Lower lobe of right lung (tissue), 2 donors: Measurements from ENCODE around the gene THSD4. TPM values are rescaled to one million over a fixed set of nuclear protein-coding genes. Genes with fewer than 3 reads are reported as not detected.

Experiments used
- ATAC-seq, 2 donors: fragments of 200-7000 bp; cut with Tn5 transposase; one replicate each; pipeline ENCODE4 v1.9.1; 2020 to 2022; ENCODE audit warnings: mild to moderate bottlenecking in 2 of 2, moderate library complexity in 2 of 2
- DNase-seq: peaks from one replicate; pipeline ENCODE4 v3.0.0-alpha.2; 2020
- H3K27ac ChIP-seq: fragments of 200-600 bp; one replicate; pipeline ENCODE4 v1.8.0; 2022
- H3K27me3 ChIP-seq: fragments of 200-600 bp; one replicate; pipeline ENCODE4 v1.8.0; 2022; ENCODE audit warnings: low read depth
- H3K36me3 ChIP-seq: fragments of 200-600 bp; one replicate; pipeline ENCODE4 v1.8.0; 2022; ENCODE audit warnings: mild to moderate bottlenecking
- H3K4me1 ChIP-seq: fragments of 200-600 bp; one replicate; pipeline ENCODE4 v1.8.0; 2022
- H3K4me3 ChIP-seq: fragments of 200-600 bp; one replicate; pipeline ENCODE4 v1.8.0; 2022; ENCODE audit warnings: mild to moderate bottlenecking
- H3K9me3 ChIP-seq: fragments of 200-600 bp; one replicate; pipeline ENCODE4 v1.8.0; 2022
- CTCF ChIP-seq: fragments of 200-600 bp; IDR thresholded peaks from one replicate; pipeline ENCODE4 v1.8.0; 2022; ENCODE audit warnings: antibody characterized with exemption, mild to moderate bottlenecking
- intact Hi-C: fragments of 100-400 bp; cut with DNase I; formaldehyde crosslinking; loops from one replicate; pipeline ENCODE4 v1.11.0; 2022
- total RNA-seq: library from RNA; stranded (reverse); fragmentation: NEBNext Ultra II Directional; extraction: Animal tissue kit (Norgen Biotek cat#: 25700); gene quantifications from one replicate; pipeline ENCODE4 v1.2.1, GENCODE V29; 2021
- donor health status: DM: no; HTN: yes; CAD: no; lungs with severe emphysema.

THSD4 gene
- total RNA-seq, 1 donor from 2014 or later, result 18.2 TPM

DNA sequence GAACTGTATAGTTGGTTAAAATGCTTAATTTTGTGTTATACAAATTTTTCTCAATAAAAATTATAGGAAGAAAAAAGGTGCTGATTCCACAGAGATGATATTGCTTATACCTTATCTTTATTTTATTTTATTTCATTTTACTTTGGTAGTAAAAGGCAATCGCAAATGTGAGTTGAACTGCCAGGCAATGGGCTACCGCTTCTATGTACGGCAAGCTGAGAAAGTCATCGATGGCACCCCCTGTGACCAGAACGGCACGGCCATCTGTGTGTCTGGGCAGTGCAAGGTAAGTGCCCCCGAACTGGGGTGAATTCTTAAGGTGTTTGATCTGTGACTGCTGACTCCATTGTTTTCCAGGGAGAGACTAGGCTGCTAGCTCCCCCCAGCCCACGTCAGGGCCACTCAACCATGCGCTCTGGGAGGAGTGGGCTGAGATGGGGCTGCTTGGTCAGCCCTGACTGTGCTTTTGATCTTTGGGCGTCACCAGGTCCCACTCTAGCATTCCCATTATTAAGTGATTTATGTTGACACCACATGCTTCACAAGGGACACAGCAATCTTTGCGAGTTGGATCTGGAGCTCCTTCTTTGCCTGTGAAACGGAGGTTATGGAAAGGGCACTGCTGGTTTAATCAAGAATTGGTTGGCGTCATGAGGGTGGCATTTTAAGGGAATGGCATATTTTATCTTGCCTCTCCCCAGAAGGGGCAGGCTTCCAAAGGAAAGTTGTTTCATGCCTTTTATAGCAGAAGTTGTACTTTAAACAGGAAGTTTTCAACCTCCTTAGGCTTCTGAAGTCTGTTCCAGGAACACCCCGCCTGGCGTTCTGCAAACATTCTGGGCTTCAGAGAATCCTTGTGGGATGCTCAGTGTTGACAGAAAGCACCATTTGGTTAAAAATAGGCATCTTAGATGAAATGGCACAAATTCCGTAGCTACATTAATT, 296.5 kb downstream of the THSD4 start:
- no peaks in the 10 kb centered on the region for H3K9me3 ChIP-seq
- peak; percentile 43 for TF ChIP-seq CTCF
- DNase-seq (peak; percentile 76), ATAC-seq (peak; percentile 93)
- no peaks in the 10 kb centered on the region for H3K27me3 ChIP-seq
- peak overlapping the region; percentile 83 for H3K27ac ChIP-seq
- no peak overlapping the region for H3K4me3 ChIP-seq
- H3K4me1 ChIP-seq, result peaks cover 54% of the 10 kb centered on the region
- intact Hi-C loops, result no loop called here
- H3K36me3 ChIP-seq, result no peaks in the 10 kb centered on the region

DNA sequence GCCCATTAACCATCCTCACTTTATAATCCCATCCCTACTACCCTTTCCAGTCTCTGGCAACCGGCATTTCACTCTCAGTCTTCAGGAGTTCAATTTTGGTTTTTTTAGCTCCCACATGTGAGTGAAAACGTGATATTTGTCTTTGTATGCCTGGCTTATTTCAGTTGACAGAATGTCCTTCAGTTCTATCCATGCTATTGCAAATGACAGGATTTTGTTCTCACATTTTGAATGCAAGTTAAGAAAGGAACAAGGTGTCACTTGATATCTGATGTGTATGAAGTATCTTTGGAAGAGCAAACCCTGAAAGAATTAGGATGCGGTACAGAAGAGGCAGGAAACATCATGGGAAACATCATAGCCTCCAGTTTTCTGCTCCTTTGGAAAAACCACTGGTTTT, 298.1 kb downstream of the THSD4 start:
- Histone ChIP-seq H3K27ac (peak overlapping the region; percentile 83), H3K36me3 (no peaks in the 10 kb centered on the region), H3K27me3 (no peaks in the 10 kb centered on the region), H3K4me1 (peaks cover 54% of the 10 kb centered on the region), H3K4me3 (no peak overlapping the region), H3K9me3 (no peaks in the 10 kb centered on the region)
- no peak for ATAC-seq
- TF ChIP-seq CTCF, result no peak
- intact Hi-C loops, result no loop called here
- DNase-seq, result no peak

DNA sequence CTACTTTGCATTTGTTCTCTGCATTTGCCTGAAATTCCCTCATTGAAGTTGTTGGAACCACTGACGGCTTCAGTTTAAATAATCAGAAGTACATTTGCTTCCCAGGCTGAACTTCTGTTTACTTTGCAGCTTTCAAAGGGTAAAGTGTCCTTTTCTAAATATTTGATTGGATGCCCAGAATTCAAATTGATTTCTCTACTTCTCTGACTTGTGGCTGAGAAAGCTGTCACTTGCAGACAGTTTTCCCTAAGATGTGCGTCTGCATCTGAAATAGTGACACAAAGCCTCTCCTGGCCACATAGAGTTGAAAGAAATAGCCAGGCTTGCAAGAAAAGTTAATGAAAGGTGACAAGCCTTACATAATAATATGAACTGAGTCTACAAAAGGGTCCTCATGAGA, 299.6 kb downstream of the THSD4 start:
- peak; percentile 4 to 37 for ATAC-seq
- H3K9me3 ChIP-seq, result no peaks in the 10 kb centered on the region
- H3K27ac ChIP-seq, result peak overlapping the region; percentile 43
- H3K4me3 ChIP-seq, result no peak overlapping the region
- peaks cover 48% of the 10 kb centered on the region for H3K4me1 ChIP-seq
- H3K36me3 ChIP-seq, result no peaks in the 10 kb centered on the region
- H3K27me3 ChIP-seq, result no peaks in the 10 kb centered on the region
- no peak for DNase-seq
- TF ChIP-seq CTCF, result no peak
- intact Hi-C loops, result no loop called here

DNA sequence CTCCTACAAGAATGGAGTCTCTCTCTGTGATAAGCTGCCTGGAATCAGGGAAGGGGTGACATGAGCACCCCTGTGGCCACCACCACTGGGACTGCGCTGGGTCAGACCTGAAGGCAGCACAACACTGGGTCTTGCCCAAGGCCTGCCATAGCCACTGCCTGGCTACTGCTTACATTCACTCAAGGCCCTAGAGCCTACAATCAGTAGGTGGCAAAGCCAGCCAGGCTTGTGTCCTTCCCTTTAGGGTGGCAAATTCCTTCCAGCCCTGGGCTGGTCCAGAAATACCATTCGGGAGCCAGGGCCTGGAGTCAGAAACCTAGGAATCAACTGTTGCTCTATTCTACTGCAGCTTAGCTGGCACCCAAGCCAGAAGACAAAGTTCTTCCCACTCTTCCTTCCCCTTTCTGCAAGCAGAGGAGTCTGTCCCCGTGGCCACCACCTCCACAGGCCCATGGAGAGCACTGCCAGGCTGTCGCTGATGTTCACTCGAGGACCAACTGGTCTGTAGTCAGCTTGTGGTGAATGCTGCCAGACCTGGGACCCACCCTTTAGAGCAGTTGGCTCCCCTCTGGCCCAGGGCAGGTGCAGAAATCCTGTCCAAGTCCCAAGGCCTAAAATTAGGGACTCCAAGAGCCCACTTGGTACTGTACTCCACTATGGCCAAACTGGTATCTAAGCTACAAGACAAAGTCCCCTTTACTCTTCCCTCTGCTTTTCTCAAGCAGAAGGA, 307.4 kb downstream of the THSD4 start:
- no peak for DNase-seq
- no peak overlapping the region for H3K27ac ChIP-seq
- no peak overlapping the region for H3K4me3 ChIP-seq
- H3K36me3 ChIP-seq, result no peaks in the 10 kb centered on the region
- TF ChIP-seq CTCF, result no peak
- no peak for ATAC-seq
- no peaks in the 10 kb centered on the region for H3K27me3 ChIP-seq
- no peaks in the 10 kb centered on the region for H3K4me1 ChIP-seq
- intact Hi-C loops, result no loop called here
- no peaks in the 10 kb centered on the region for H3K9me3 ChIP-seq

GRCh38 chr15:71424765-71425164, 309.5 kb downstream of the THSD4 start:
- Histone ChIP-seq H3K36me3 (no peaks in the 10 kb centered on the region), H3K27ac (no peak overlapping the region), H3K4me1 (no peaks in the 10 kb centered on the region), H3K9me3 (no peaks in the 10 kb centered on the region), H3K4me3 (no peak overlapping the region), H3K27me3 (no peaks in the 10 kb centered on the region)
- TF ChIP-seq CTCF, result no peak
- intact Hi-C loops, result no loop called here
- no peak for ATAC-seq
- no peak for DNase-seq
